SK-N-SH treated with all-trans-retinoic acid at 6 μM for 48 hours (cell line): ENCODE measurements around the gene SIN3B.

Experiments used
- CSDC2 ChIP-seq: fragments of 250-450 bp; sonication (Bioruptor Pico); IDR thresholded peaks from 2 replicates; pipeline ENCODE4 v1.5.0; 2020; ENCODE audit warnings: mild to moderate bottlenecking, moderate library complexity
- PATZ1 ChIP-seq: fragments of 250-450 bp; sonication (Bioruptor Pico); IDR thresholded peaks from 2 replicates; pipeline ENCODE4 v1.8.0; 2020; ENCODE audit warnings: mild to moderate bottlenecking, moderate library complexity, borderline replicate concordance
- SNAI2 ChIP-seq: fragments of 250-450 bp; sonication (Bioruptor Pico); IDR thresholded peaks from 2 replicates; pipeline ENCODE4 v1.5.0; 2020; ENCODE audit warnings: mild to moderate bottlenecking, moderate library complexity

GRCh38 chr19:16841391-16841926 lies 12.3 kb downstream of the SIN3B start:
- TF ChIP-seq SNAI2 (CRISPR knock-in tag) (no peak), PATZ1 (no peak), CSDC2 (CRISPR knock-in tag) (no peak)
